DND-41 (cell line): ENCODE data around the gene UBFD1.

ENCODE experiments used
- EZH2 ChIP-seq: IDR thresholded peaks from 3 replicates; pipeline ENCODE4 v1.6.1; 2012; ENCODE audit warnings: borderline replicate concordance, low read depth, mild to moderate bottlenecking, moderate library complexity, low read length, inconsistent platforms; ENCODE audit not compliant: severe bottlenecking
- TF ChIP-seq, protein P1 (sequence below): IDR thresholded peaks from 2 replicates; pipeline ENCODE4 v1.5.1; 2012; ENCODE audit warnings: borderline replicate concordance, low read length, moderate library complexity, mild to moderate bottlenecking; ENCODE audit not compliant: poor library complexity, severe bottlenecking; ENCODE audit errors: extremely low read depth

- TF ChIP-seq, protein P1, sequence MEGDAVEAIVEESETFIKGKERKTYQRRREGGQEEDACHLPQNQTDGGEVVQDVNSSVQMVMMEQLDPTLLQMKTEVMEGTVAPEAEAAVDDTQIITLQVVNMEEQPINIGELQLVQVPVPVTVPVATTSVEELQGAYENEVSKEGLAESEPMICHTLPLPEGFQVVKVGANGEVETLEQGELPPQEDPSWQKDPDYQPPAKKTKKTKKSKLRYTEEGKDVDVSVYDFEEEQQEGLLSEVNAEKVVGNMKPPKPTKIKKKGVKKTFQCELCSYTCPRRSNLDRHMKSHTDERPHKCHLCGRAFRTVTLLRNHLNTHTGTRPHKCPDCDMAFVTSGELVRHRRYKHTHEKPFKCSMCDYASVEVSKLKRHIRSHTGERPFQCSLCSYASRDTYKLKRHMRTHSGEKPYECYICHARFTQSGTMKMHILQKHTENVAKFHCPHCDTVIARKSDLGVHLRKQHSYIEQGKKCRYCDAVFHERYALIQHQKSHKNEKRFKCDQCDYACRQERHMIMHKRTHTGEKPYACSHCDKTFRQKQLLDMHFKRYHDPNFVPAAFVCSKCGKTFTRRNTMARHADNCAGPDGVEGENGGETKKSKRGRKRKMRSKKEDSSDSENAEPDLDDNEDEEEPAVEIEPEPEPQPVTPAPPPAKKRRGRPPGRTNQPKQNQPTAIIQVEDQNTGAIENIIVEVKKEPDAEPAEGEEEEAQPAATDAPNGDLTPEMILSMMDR = no peak
- TF ChIP-seq EZH2 = no peak
Observed at GRCh38 chr16:23549938-23550337, 7.6 kb upstream of the UBFD1 start.
